GM23338 (cell line): Measurements from ENCODE around the gene SCLY. TPM values are rescaled to one million over a fixed set of nuclear protein-coding genes. Genes with fewer than 3 reads are reported as not detected.

Experiments
- ATAC-seq: fragments of 200-7000 bp; cut with Tn5 transposase; 3 replicates; pipeline ENCODE4 v1.9.1; 2020
- DNase-seq: peaks from one replicate; pipeline ENCODE4 v3.0.0-alpha.2; 2015; ENCODE audit warnings: low spot score
- H2AFZ ChIP-seq: fragments of 200-600 bp; sonication (generic); 2 replicates; pipeline ENCODE4 v1.8.0; 2016; ENCODE audit warnings: antibody characterized with exemption, mild to moderate bottlenecking, moderate library complexity
- H3F3A ChIP-seq: fragments of 200-600 bp; sonication (generic); replicated peaks from 2 replicates; pipeline ENCODE4 v1.8.0; 2017; ENCODE audit warnings: antibody characterized with exemption, mixed run types, low read depth
- H3K27ac ChIP-seq: fragments of 200-600 bp; sonication (generic); 2 replicates; pipeline ENCODE4 v1.6.1; 2016; ENCODE audit warnings: low read depth
- H3K27me3 ChIP-seq: fragments of 200-600 bp; sonication (generic); 2 replicates; pipeline ENCODE4 v1.8.0; 2016; ENCODE audit warnings: mild to moderate bottlenecking, mixed run types, moderate library complexity; ENCODE audit not compliant: insufficient read depth
- H3K36me3 ChIP-seq: fragments of 200-600 bp; sonication (generic); 2 replicates; pipeline ENCODE4 v1.8.0; 2016; ENCODE audit warnings: mild to moderate bottlenecking; ENCODE audit not compliant: insufficient read depth
- H3K4me1 ChIP-seq: fragments of 200-600 bp; sonication (generic); 2 replicates; pipeline ENCODE4 v1.8.0; 2016; ENCODE audit warnings: mild to moderate bottlenecking, moderate library complexity; ENCODE audit not compliant: insufficient read depth
- H3K4me2 ChIP-seq: fragments of 200-600 bp; sonication (generic); 2 replicates; pipeline ENCODE4 v1.7.1; 2017; ENCODE audit warnings: mixed run types
- H3K4me3 ChIP-seq: fragments of 200-600 bp; sonication (generic); 2 replicates; pipeline ENCODE4 v1.6.1; 2016; ENCODE audit warnings: mixed run types
- H3K79me2 ChIP-seq: fragments of 200-600 bp; sonication (generic); replicated peaks from 2 replicates; pipeline ENCODE4 v1.8.0; 2017; ENCODE audit warnings: mild to moderate bottlenecking; ENCODE audit not compliant: insufficient read depth
- H3K9me2 ChIP-seq: fragments of 200-600 bp; sonication (generic); 2 replicates; pipeline ENCODE4 v1.8.0; 2017; ENCODE audit not compliant: insufficient read depth
- H4K20me1 ChIP-seq: fragments of 200-600 bp; sonication (generic); replicated peaks from 2 replicates; pipeline ENCODE4 v1.8.0; 2017; ENCODE audit warnings: mild to moderate bottlenecking; ENCODE audit not compliant: insufficient read depth
- H3K27ac Mint-ChIP-seq: 2 replicates; pipeline ENCODE4 v1.8.0; 2020; ENCODE audit warnings: inconsistent platforms, mild to moderate bottlenecking, moderate library complexity, mixed read lengths
- H3K27me3 Mint-ChIP-seq: 3 replicates; pipeline ENCODE4 v1.8.0; 2022; ENCODE audit warnings: low read depth, mild to moderate bottlenecking, moderate library complexity, mixed read lengths, inconsistent platforms; ENCODE audit not compliant: insufficient read depth, poor library complexity
- H3K36me3 Mint-ChIP-seq: 3 replicates; pipeline ENCODE4 v1.8.0; 2021; ENCODE audit warnings: low read depth, mild to moderate bottlenecking, inconsistent platforms, moderate library complexity, mixed read lengths
- H3K4me1 Mint-ChIP-seq: 3 replicates; pipeline ENCODE4 v1.8.0; 2020; ENCODE audit warnings: mild to moderate bottlenecking, inconsistent platforms, mixed read lengths
- H3K4me3 Mint-ChIP-seq: 3 replicates; pipeline ENCODE4 v1.8.0; 2021; ENCODE audit warnings: moderate library complexity, mild to moderate bottlenecking, inconsistent platforms, mixed read lengths
- H3K9me3 Mint-ChIP-seq: 3 replicates; pipeline ENCODE4 v1.8.0; 2020; ENCODE audit warnings: moderate library complexity, mild to moderate bottlenecking, inconsistent platforms, mixed read lengths
- CREB1 ChIP-seq: fragments of 250-450 bp; sonication (Bioruptor Pico); IDR thresholded peaks from 2 replicates; pipeline ENCODE4 v1.5.0; 2020; ENCODE audit warnings: low read depth, mild to moderate bottlenecking, moderate library complexity
- EZH2 ChIP-seq: fragments of 200-600 bp; sonication (generic); IDR thresholded peaks from one replicate; pipeline ENCODE4 v1.8.0; 2017; ENCODE audit warnings: antibody characterized with exemption, mild to moderate bottlenecking, low read depth; ENCODE audit not compliant: unreplicated experiment
- JUNB ChIP-seq: IDR thresholded peaks from one replicate; pipeline ENCODE4 v1.6.1; 2016; ENCODE audit warnings: antibody characterized with exemption; ENCODE audit not compliant: unreplicated experiment
- NANOG ChIP-seq: IDR thresholded peaks from 2 replicates; pipeline ENCODE4 v1.6.1; 2016; ENCODE audit warnings: antibody characterized with exemption, borderline replicate concordance
- POLR2AphosphoS5 ChIP-seq: IDR thresholded peaks from 2 replicates; pipeline ENCODE4 v1.6.1; 2016; ENCODE audit warnings: antibody characterized with exemption, low read depth
- STAT1 ChIP-seq: IDR thresholded peaks from one replicate; pipeline ENCODE4 v1.6.1; 2016; ENCODE audit warnings: antibody characterized with exemption; ENCODE audit not compliant: unreplicated experiment
- ZNF331 ChIP-seq: fragments of 250-450 bp; sonication (Bioruptor Pico); IDR thresholded peaks from 2 replicates; pipeline ENCODE4 v1.5.0; 2020; ENCODE audit warnings: low read depth, mild to moderate bottlenecking, moderate library complexity
- polyA plus RNA-seq: library from polyadenylated mRNA; unstranded; fragments of >200 nt; fragmentation: Nextera tagmentation; extraction: Ambion mirVana; gene quantifications from 2 replicates; pipeline ENCODE4 v1.2.1, GENCODE V29; 2016
- total RNA-seq: library from RNA; depleted of rRNA; stranded (reverse); fragments of >200 nt; shearing (Covaris generic); gene quantifications from 2 replicates; pipeline ENCODE4 v1.2.3, GENCODE V29; 2014
- TF ChIP-seq, protein P1 (sequence below): IDR thresholded peaks from one replicate; pipeline ENCODE4 v1.6.1; 2018; ENCODE audit warnings: antibody characterized with exemption; ENCODE audit not compliant: unreplicated experiment
- TF ChIP-seq, protein P2 (sequence below), 2 experiments: fragments of 200-600 bp in 1 of 2; sonication (generic) in 1 of 2; conservative IDR thresholded peaks; 2 replicates each; pipeline versions ENCODE4 v1.5.1 to v1.6.1; 2016 to 2017; ENCODE audit warnings: antibody characterized with exemption in 2 of 2, low read depth in 2 of 2, mild to moderate bottlenecking in 2 of 2, moderate library complexity in 1 of 2
- TF ChIP-seq, protein P3 (sequence below): fragments of 250-450 bp; sonication (Bioruptor Pico); IDR thresholded peaks from 2 replicates; pipeline ENCODE4 v1.5.0; 2020; ENCODE audit warnings: mild to moderate bottlenecking, moderate library complexity
- TF ChIP-seq, protein P4 (sequence below): IDR thresholded peaks from 2 replicates; pipeline ENCODE4 v1.6.1; 2016; ENCODE audit warnings: antibody characterized with exemption

SCLY gene
- total and polyA plus RNA-seq, 2 experiments from 2014 or later: 57.2 to 80.3 TPM

DNA sequence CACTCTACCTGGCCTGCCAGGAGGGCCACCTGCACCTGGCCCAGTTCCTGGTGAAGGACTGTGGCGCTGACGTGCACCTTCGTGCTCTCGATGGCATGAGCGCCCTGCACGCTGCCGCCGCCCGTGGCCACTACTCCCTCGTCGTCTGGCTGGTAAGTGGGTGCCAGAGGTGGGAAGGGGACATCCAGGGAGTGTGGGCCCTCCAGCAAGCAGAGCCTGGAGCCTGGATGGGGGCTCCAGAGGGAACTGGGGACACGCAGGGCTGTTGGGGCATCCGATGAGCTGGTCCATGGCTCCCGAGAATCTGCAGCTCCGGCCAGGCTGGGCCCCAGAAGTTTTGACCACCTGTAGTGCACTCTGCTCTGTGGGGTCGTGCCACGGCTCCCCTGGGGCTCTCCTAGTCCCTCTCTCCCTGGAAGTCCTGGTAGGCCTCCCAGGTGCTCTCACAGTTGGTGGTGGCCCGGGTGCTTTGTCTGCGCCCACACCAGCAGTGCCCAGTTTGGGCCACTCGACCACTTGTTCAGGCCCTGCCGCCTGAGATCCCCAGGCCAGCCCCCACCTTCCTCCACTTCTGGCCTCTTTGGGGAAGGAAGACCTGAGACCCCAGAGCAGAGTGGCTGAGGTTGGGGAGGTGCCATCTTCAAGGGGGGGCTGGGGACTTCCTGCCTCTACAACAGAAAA is 44.0 kb downstream of the SCLY start:
- Histone ChIP-seq H3K9me2 (no peaks in the 10 kb centered on the region), H3K79me2 (no peaks in the 10 kb centered on the region), H3K4me3 (no peak overlapping the region), H4K20me1 (no peaks in the 10 kb centered on the region), H3K27me3 (no peaks in the 10 kb centered on the region), H2AFZ (no peak overlapping the region), H3K27ac (no peak overlapping the region), H3K36me3 (no peaks in the 10 kb centered on the region), H3F3A (no peaks in the 10 kb centered on the region), H3K4me1 (peaks cover 13% of the 10 kb centered on the region), H3K4me2 (no peak overlapping the region)
- DNase-seq (no peak), ATAC-seq (no peak)
- Mint-ChIP-seq H3K27me3 (peaks cover 17% of the 10 kb centered on the region), H3K4me3 (no peak overlapping the region), H3K9me3 (no peaks in the 10 kb centered on the region), H3K36me3 (no peaks in the 10 kb centered on the region), H3K27ac (no peak overlapping the region), H3K4me1 (peaks cover 29% of the 10 kb centered on the region)
- TF ChIP-seq, protein P1, sequence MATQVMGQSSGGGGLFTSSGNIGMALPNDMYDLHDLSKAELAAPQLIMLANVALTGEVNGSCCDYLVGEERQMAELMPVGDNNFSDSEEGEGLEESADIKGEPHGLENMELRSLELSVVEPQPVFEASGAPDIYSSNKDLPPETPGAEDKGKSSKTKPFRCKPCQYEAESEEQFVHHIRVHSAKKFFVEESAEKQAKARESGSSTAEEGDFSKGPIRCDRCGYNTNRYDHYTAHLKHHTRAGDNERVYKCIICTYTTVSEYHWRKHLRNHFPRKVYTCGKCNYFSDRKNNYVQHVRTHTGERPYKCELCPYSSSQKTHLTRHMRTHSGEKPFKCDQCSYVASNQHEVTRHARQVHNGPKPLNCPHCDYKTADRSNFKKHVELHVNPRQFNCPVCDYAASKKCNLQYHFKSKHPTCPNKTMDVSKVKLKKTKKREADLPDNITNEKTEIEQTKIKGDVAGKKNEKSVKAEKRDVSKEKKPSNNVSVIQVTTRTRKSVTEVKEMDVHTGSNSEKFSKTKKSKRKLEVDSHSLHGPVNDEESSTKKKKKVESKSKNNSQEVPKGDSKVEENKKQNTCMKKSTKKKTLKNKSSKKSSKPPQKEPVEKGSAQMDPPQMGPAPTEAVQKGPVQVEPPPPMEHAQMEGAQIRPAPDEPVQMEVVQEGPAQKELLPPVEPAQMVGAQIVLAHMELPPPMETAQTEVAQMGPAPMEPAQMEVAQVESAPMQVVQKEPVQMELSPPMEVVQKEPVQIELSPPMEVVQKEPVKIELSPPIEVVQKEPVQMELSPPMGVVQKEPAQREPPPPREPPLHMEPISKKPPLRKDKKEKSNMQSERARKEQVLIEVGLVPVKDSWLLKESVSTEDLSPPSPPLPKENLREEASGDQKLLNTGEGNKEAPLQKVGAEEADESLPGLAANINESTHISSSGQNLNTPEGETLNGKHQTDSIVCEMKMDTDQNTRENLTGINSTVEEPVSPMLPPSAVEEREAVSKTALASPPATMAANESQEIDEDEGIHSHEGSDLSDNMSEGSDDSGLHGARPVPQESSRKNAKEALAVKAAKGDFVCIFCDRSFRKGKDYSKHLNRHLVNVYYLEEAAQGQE: no peak
- TF ChIP-seq POLR2AphosphoS5 (no peak), EZH2 (no peak), STAT1 (no peak), JUNB (no peak), ZNF331 (CRISPR knock-in tag) (no peak), CREB1 (CRISPR knock-in tag) (no peak), NANOG (no peak)
- TF ChIP-seq, protein P2, sequence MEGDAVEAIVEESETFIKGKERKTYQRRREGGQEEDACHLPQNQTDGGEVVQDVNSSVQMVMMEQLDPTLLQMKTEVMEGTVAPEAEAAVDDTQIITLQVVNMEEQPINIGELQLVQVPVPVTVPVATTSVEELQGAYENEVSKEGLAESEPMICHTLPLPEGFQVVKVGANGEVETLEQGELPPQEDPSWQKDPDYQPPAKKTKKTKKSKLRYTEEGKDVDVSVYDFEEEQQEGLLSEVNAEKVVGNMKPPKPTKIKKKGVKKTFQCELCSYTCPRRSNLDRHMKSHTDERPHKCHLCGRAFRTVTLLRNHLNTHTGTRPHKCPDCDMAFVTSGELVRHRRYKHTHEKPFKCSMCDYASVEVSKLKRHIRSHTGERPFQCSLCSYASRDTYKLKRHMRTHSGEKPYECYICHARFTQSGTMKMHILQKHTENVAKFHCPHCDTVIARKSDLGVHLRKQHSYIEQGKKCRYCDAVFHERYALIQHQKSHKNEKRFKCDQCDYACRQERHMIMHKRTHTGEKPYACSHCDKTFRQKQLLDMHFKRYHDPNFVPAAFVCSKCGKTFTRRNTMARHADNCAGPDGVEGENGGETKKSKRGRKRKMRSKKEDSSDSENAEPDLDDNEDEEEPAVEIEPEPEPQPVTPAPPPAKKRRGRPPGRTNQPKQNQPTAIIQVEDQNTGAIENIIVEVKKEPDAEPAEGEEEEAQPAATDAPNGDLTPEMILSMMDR (conservative IDR thresholded peaks at IDR 0.05; ENCODE audit: low read depth in 2 of 2): no peak
- TF ChIP-seq, protein P3, sequence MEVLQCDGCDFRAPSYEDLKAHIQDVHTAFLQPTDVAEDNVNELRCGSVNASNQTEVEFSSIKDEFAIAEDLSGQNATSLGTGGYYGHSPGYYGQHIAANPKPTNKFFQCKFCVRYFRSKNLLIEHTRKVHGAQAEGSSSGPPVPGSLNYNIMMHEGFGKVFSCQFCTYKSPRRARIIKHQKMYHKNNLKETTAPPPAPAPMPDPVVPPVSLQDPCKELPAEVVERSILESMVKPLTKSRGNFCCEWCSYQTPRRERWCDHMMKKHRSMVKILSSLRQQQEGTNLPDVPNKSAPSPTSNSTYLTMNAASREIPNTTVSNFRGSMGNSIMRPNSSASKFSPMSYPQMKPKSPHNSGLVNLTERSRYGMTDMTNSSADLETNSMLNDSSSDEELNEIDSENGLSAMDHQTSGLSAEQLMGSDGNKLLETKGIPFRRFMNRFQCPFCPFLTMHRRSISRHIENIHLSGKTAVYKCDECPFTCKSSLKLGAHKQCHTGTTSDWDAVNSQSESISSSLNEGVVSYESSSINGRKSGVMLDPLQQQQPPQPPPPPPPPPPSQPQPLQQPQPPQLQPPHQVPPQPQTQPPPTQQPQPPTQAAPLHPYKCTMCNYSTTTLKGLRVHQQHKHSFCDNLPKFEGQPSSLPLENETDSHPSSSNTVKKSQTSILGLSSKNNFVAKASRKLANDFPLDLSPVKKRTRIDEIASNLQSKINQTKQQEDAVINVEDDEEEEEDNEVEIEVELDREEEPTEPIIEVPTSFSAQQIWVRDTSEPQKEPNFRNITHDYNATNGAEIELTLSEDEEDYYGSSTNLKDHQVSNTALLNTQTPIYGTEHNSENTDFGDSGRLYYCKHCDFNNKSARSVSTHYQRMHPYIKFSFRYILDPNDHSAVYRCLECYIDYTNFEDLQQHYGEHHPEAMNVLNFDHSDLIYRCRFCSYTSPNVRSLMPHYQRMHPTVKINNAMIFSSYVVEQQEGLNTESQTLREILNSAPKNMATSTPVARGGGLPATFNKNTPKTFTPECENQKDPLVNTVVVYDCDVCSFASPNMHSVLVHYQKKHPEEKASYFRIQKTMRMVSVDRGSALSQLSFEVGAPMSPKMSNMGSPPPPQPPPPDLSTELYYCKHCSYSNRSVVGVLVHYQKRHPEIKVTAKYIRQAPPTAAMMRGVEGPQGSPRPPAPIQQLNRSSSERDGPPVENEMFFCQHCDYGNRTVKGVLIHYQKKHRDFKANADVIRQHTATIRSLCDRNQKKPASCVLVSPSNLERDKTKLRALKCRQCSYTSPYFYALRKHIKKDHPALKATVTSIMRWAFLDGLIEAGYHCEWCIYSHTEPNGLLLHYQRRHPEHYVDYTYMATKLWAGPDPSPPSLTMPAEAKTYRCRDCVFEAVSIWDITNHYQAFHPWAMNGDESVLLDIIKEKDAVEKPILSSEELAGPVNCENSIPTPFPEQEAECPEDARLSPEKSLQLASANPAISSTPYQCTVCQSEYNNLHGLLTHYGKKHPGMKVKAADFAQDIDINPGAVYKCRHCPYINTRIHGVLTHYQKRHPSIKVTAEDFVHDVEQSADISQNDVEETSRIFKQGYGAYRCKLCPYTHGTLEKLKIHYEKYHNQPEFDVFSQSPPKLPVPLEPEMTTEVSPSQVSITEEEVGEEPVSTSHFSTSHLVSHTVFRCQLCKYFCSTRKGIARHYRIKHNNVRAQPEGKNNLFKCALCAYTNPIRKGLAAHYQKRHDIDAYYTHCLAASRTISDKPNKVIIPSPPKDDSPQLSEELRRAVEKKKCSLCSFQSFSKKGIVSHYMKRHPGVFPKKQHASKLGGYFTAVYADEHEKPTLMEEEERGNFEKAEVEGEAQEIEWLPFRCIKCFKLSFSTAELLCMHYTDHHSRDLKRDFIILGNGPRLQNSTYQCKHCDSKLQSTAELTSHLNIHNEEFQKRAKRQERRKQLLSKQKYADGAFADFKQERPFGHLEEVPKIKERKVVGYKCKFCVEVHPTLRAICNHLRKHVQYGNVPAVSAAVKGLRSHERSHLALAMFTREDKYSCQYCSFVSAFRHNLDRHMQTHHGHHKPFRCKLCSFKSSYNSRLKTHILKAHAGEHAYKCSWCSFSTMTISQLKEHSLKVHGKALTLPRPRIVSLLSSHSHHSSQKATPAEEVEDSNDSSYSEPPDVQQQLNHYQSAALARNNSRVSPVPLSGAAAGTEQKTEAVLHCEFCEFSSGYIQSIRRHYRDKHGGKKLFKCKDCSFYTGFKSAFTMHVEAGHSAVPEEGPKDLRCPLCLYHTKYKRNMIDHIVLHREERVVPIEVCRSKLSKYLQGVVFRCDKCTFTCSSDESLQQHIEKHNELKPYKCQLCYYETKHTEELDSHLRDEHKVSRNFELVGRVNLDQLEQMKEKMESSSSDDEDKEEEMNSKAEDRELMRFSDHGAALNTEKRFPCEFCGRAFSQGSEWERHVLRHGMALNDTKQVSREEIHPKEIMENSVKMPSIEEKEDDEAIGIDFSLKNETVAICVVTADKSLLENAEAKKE (CRISPR knock-in tag): no peak
- TF ChIP-seq, protein P4, sequence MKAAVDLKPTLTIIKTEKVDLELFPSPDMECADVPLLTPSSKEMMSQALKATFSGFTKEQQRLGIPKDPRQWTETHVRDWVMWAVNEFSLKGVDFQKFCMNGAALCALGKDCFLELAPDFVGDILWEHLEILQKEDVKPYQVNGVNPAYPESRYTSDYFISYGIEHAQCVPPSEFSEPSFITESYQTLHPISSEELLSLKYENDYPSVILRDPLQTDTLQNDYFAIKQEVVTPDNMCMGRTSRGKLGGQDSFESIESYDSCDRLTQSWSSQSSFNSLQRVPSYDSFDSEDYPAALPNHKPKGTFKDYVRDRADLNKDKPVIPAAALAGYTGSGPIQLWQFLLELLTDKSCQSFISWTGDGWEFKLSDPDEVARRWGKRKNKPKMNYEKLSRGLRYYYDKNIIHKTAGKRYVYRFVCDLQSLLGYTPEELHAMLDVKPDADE: no peak
